Upper lobe of left lung (tissue), 6 donors: ENCODE data around the gene MGAT4A. TPM values are rescaled to one million over a fixed set of nuclear protein-coding genes. Genes with fewer than 3 reads are reported as not detected.

Source experiments
- ATAC-seq, 2 donors: fragments of 200-7000 bp; cut with Tn5 transposase; one replicate each; pipeline ENCODE4 v1.9.1; 2022; ENCODE audit warnings: mild to moderate bottlenecking in 2 of 2, moderate library complexity in 2 of 2; ENCODE audit not compliant: low FRiP score in 2 of 2
- DNase-seq, 2 donors: peaks; one replicate each; pipeline ENCODE4 v3.0.0-alpha.2; 2019 to 2020
- H3K27ac ChIP-seq, 4 donors: fragments of 200-600 bp; sonication (generic); one replicate each; pipeline ENCODE4 v1.5.1; 2016 to 2019
- H3K27me3 ChIP-seq, 4 donors: fragments of 200-600 bp; sonication (generic); one replicate each; pipeline ENCODE4 v1.5.1; 2017 to 2019
- H3K36me3 ChIP-seq, 4 donors: fragments of 200-600 bp; sonication (generic); one replicate each; pipeline ENCODE4 v1.5.1; 2016 to 2019
- H3K4me1 ChIP-seq, 4 donors: fragments of 200-600 bp; sonication (generic); one replicate each; pipeline ENCODE4 v1.5.1; 2018 to 2019
- H3K4me3 ChIP-seq, 4 donors: fragments of 200-600 bp; sonication (generic); one replicate each; pipeline ENCODE4 v1.5.1; 2017 to 2019; ENCODE audit warnings: mild to moderate bottlenecking in 2 of 4, moderate library complexity in 1 of 4
- H3K9me3 ChIP-seq, 4 donors: fragments of 200-600 bp; sonication (generic); one replicate each; pipeline ENCODE4 v1.5.1; 2018 to 2019
- EP300 ChIP-seq, 4 donors: sonication (generic); formaldehyde crosslinking; IDR thresholded peaks; one replicate each; pipeline ENCODE4 v1.5.1; 2017; ENCODE audit warnings: antibody characterized with exemption in 4 of 4, control low read depth in 2 of 4
- POLR2A ChIP-seq, 4 donors: fragments of 450-650 bp; IDR thresholded peaks; one replicate each; pipeline ENCODE4 v1.5.1; 2016 to 2017; ENCODE audit warnings: antibody characterized with exemption in 4 of 4, mild to moderate bottlenecking in 2 of 4
- POLR2AphosphoS5 ChIP-seq, 2 donors: sonication (generic); formaldehyde crosslinking; IDR thresholded peaks; one replicate each; pipeline ENCODE4 v1.5.1; 2017; ENCODE audit warnings: antibody characterized with exemption in 2 of 2
- WGBS, 2 donors: methylation state at CpG; one replicate each; pipeline ENCODE4 v1.1.5; 2017 to 2018; 5-methylcytosine and 5-hydroxymethylcytosine counted together
- total RNA-seq, 6 donors: library from RNA; depleted of rRNA in 4 of 6; stranded (reverse); fragments of >200 nt in 4 of 6; gene quantifications; one replicate each; pipeline versions ENCODE4 v1.1.0 to v1.2.1, GENCODE V29; 2016 to 2021
- TF ChIP-seq, protein P1 (sequence below), 6 experiments: fragments of 450-650 bp in 4 of 6; fragments of 200-600 bp in 2 of 6; sonication (generic) in 2 of 6; IDR thresholded peaks; one replicate each; pipeline ENCODE4 v1.5.1; 2016 to 2019; ENCODE audit warnings: antibody characterized with exemption in 6 of 6
- donor health status: DM: no; HTN: no; CAD: no; lungs with moderate emphysema.
- donor health status: DM: no; HTN: yes; CAD: no; lungs with severe emphysema.

The MGAT4A gene
- total RNA-seq, 6 donors from 2014 or later: 28.4 to 69.6 (median 53.6) TPM

DNA sequence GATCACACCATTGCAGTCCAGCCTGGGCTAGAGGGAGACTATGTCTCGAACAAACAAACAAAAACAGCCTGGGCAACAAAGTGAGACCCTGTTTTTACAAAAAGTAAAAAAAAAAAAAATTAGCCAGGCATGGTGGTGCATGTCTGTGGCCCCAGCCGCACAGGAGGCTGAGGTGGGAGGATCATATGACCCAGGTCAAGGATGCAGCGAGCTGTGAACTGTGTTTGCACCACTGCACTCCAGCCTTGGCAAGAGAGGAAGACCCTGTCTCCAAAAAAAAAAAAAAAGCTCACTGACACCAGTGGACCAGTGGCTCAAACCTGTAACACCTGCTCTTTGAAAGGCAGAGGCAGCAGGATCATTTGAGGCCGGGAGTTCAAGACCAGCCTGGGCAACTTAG lies 82.5 kb downstream of the MGAT4A start:
- WGBS, 2 donors: 84 to 94% methylated on average over 4 of the region's 4 CpGs
- ATAC-seq: no peak
- no peaks in the 10 kb centered on the region for H3K27me3 ChIP-seq
- no peaks in the 10 kb centered on the region for H3K9me3 ChIP-seq
- TF ChIP-seq POLR2A (IDR thresholded peaks at IDR 0.05) (no peak), EP300 (IDR thresholded peaks at IDR 0.05) (no peak), POLR2AphosphoS5 (IDR thresholded peaks at IDR 0.05) (no peak)
- TF ChIP-seq, protein P1, sequence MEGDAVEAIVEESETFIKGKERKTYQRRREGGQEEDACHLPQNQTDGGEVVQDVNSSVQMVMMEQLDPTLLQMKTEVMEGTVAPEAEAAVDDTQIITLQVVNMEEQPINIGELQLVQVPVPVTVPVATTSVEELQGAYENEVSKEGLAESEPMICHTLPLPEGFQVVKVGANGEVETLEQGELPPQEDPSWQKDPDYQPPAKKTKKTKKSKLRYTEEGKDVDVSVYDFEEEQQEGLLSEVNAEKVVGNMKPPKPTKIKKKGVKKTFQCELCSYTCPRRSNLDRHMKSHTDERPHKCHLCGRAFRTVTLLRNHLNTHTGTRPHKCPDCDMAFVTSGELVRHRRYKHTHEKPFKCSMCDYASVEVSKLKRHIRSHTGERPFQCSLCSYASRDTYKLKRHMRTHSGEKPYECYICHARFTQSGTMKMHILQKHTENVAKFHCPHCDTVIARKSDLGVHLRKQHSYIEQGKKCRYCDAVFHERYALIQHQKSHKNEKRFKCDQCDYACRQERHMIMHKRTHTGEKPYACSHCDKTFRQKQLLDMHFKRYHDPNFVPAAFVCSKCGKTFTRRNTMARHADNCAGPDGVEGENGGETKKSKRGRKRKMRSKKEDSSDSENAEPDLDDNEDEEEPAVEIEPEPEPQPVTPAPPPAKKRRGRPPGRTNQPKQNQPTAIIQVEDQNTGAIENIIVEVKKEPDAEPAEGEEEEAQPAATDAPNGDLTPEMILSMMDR (IDR thresholded peaks at IDR 0.05): no peak
- H3K27ac ChIP-seq: no peak overlapping the region
- H3K4me1 ChIP-seq: peaks cover 0 to 12% (median 6%) of the 10 kb centered on the region in 4 donors
- DNase-seq: no peak
- H3K4me3 ChIP-seq: no peak overlapping the region
- H3K36me3 ChIP-seq: peaks cover 0 to 38% (median 15%) of the 10 kb centered on the region in 4 donors

DNA sequence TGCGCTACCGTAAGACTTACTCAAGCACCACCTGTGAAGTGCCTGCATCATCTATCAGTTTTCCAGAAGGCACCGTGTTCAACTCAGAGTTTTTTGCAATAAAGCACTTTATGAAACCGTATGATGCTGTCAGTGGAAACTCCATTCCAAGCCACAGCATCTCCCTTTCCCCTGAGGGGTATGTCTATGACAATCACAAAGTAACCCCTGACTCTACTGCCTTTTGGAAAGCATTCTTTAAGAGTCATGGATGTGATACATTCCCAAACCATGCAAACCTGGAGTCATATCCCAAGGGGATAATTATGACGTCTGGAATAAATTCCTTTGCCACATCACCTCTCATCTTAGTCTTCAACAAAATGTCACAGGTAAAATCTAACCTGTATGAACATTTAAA lies 83.3 kb downstream of the MGAT4A start:
- H3K4me3 ChIP-seq: no peak overlapping the region
- peaks cover 0 to 43% (median 15%) of the 10 kb centered on the region in 4 donors for H3K36me3 ChIP-seq
- H3K4me1 ChIP-seq: peaks cover 0 to 12% (median 6%) of the 10 kb centered on the region in 4 donors
- H3K27ac ChIP-seq: no peak overlapping the region
- H3K9me3 ChIP-seq: no peaks in the 10 kb centered on the region
- 83% methylated on average over 5 of the region's 5 CpGs for WGBS, 2 donors
- DNase-seq (no peak), ATAC-seq (no peak)
- H3K27me3 ChIP-seq: no peaks in the 10 kb centered on the region
- TF ChIP-seq EP300 (IDR thresholded peaks at IDR 0.05): no peak
- no peak for TF ChIP-seq POLR2AphosphoS5 (IDR thresholded peaks at IDR 0.05)
- no peak for TF ChIP-seq POLR2A (IDR thresholded peaks at IDR 0.05)

DNA sequence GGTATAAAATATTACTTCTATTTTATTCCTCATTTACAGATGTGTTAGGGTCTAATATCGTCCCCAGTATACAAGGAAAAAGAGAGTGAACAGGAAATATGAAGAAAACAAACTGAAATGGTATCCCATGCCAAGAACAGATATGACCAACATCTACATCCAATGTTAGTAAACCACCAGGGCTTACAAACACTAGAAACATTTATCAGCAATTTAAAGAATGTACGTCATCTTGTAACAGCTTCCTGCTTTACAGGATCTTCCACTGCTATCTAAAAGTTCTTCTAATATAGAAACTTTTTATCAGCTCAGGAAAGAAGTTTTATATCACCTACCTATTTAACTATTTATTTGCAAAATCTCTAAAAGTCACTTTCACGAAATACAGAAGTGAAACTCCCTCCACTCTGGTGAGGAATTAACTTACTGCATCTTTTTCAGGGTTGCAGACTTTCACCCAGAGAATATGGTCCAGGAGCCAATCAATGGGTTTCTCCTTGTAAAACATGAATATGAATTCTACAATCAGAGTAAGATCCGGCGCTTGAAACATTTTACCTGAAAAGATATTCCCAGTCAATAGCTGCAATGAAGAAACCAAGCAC lies 87.3 kb downstream of the MGAT4A start:
- WGBS, 2 donors: 75 to 80% methylated on average over 5 of the region's 5 CpGs
- peaks cover 11 to 76% (median 28%) of the 10 kb centered on the region in 4 donors for H3K36me3 ChIP-seq
- ATAC-seq: no peak

DNA sequence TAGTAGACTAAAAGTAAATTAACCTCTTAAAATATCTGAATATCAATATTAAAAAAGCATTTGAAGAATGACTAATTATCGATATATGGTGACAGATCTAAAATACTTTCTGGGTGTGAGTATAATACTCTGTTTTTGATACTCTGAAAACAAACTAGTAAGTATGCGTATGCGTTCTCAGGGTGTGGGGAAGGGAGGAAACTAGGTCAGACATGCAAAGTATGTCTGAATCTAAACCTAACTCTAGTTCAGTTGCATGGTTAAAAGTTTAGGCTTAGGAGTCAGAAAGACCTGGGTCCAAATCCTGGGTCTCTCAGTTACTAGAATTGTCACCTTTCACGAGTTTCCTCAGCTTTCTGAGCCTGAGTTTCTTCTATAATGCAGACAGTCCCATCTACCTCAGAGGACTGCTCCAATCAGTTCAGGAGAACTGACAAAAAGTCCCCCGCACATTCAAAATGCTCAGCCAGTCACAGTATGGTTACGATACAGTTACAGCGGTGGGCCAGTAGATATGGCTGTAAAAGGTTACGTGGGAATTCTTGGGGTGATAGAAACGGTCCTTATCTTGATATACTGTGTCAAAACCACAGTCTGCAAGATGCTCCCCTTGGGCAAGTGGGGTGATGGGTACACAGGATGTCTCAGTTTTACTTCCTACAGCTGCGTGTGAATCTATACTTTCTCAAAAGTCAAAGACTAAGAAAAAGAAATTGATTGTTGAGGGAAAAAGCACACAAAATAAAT lies 93.4 kb downstream of the MGAT4A start:
- Histone ChIP-seq H3K9me3 (no peaks in the 10 kb centered on the region), H3K36me3 (peaks cover 20 to 92% (median 45%) of the 10 kb centered on the region in 4 donors), H3K4me3 (no peak overlapping the region), H3K27ac (no peak overlapping the region), H3K4me1 (no peaks in the 10 kb centered on the region), H3K27me3 (no peaks in the 10 kb centered on the region)
- ATAC-seq (no peak), DNase-seq (no peak)
- no peak for TF ChIP-seq POLR2AphosphoS5 (IDR thresholded peaks at IDR 0.05)
- no peak for TF ChIP-seq POLR2A (IDR thresholded peaks at IDR 0.05)
- TF ChIP-seq, protein P1 (IDR thresholded peaks at IDR 0.05): no peak
- no peak for TF ChIP-seq EP300 (IDR thresholded peaks at IDR 0.05)
- 72 to 86% methylated on average over 10 of the region's 10 CpGs for WGBS, 2 donors

More for the DNA sequence above, 87.3 kb downstream of the MGAT4A start:
- no peak overlapping the region for H3K27ac ChIP-seq
- no peaks in the 10 kb centered on the region for H3K9me3 ChIP-seq
- no peak for DNase-seq
- TF ChIP-seq POLR2A (IDR thresholded peaks at IDR 0.05) (no peak), EP300 (IDR thresholded peaks at IDR 0.05) (no peak), POLR2AphosphoS5 (IDR thresholded peaks at IDR 0.05) (no peak)
- TF ChIP-seq, protein P1 (IDR thresholded peaks at IDR 0.05): no peak
- no peak overlapping the region for H3K4me3 ChIP-seq
- H3K27me3 ChIP-seq: no peaks in the 10 kb centered on the region
- peaks cover 0 to 4% (median 0%) of the 10 kb centered on the region in 4 donors for H3K4me1 ChIP-seq

DNA sequence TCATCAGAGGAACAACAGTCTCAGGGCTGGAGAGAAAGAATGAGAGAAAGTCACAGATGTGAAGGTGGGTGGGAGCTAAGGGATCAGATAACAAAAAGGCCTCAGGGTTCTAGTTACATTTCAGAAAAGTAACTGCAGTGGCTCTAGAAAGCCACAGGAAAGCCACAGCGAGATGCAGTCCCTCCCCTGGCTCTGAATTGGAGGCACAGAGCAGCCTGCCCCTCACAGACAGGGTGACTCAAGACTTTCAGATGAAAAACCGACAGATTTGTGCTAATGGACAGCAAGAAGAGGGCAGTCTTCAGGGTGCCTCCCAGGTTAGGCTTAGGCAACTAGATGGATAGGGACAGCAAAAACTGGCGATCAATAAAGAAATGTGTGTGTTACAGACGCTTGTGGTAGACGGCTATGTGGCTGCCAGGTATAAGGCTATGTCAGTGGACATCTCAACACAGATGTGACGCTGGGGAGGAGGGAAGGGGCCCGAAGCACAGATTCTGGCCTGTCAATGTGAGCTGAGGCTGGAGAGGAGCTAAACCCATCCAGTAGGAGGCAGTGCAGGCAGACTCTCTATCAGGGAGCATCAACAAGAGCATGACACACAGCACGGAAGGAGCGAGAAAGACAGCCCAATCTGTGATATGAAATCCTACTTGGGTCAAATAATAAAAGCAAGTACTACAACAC lies 96.4 kb downstream of the MGAT4A start:
- ATAC-seq: no peak
- no peak for DNase-seq
- WGBS, 2 donors: 80% methylated on average over 9 of the region's 9 CpGs
- TF ChIP-seq, protein P1 (IDR thresholded peaks at IDR 0.05): no peak
- no peak for TF ChIP-seq POLR2AphosphoS5 (IDR thresholded peaks at IDR 0.05)
- no peak for TF ChIP-seq EP300 (IDR thresholded peaks at IDR 0.05)
- TF ChIP-seq POLR2A (IDR thresholded peaks at IDR 0.05): no peak
- no peaks in the 10 kb centered on the region for H3K27me3 ChIP-seq
- H3K36me3 ChIP-seq: peaks cover 14 to 95% (median 52%) of the 10 kb centered on the region in 4 donors
- H3K27ac ChIP-seq: no peak overlapping the region
- H3K4me3 ChIP-seq: no peak overlapping the region
- no peaks in the 10 kb centered on the region for H3K9me3 ChIP-seq
- H3K4me1 ChIP-seq: no peaks in the 10 kb centered on the region
